A549 treated with CORT108297 at 1 μM for 4 hours (cell line): ENCODE results near the gene MAPK10. TPM values are rescaled to one million over a fixed set of nuclear protein-coding genes. Genes with fewer than 3 reads are reported as not detected.

Source experiments
- total RNA-seq: library from RNA; stranded (reverse); fragments of 200-300 nt; extraction: Qiagen RNA extraction; gene quantifications from 5 replicates; pipeline ENCODE4 v1.2.3, GENCODE V29; 2022

MAPK10 gene
- 0.22 to 0.71 TPM (median 0.43 TPM) in 5 replicates for total RNA-seq

DNA sequence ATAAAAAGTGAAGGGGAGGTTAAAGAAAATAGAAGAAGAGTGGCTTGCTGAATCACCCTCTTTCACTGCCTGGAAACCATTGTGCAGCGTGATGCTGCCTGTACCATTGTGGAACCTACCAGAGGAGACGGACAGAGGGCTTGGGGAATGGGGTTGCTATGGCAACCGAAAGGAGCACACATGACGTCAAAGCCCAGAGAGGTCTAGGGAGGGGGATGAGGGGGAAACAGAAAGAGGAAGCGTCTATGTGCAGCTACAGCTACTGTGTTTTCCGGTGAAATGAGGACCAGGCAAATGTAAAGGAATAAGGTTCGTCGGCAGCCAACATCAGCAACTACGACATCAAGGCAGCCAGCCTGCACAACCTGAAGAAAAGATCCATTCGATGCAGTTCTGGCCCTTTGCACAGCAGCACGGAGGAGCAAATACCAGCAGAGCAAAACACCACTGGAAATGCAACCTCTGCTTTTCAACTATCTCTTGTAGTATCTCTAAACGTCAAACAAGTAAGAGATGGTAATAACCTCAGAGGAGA is at the start of gene MAPK10:
TSS of gene MAPK10 (minus strand) at position 110 of the 535 bp plus-strand sequence.

Other genes with a start within 250 kb of the MAPK10 start
- gene PTPN13, start 234.3 kb upstream of the MAPK10 start, total RNA-seq: 3.6 to 5.0 TPM (median 4.4 TPM) in 5 replicates